Spleen (tissue), 11 donors: Measurements from ENCODE around the gene RYR3. TPM values are rescaled to one million over a fixed set of nuclear protein-coding genes. Genes with fewer than 3 reads are reported as not detected.

Source experiments
- DNase-seq: peaks from one replicate; pipeline ENCODE4 v3.0.0-alpha.2; 2020
- H3K27ac ChIP-seq, 8 donors: fragments of 200-600 bp; sonication (generic) in 7 of 8; 1 replicate in 4 of 8; 2 replicates in 4 of 8; pipeline versions ENCODE4 v1.5.0 to v1.8.0; 2016 to 2021; ENCODE audit warnings: inconsistent platforms in 4 of 8, mild to moderate bottlenecking in 4 of 8, moderate library complexity in 1 of 8
- H3K27me3 ChIP-seq, 7 donors: fragments of 200-600 bp; sonication (generic) in 6 of 7; replicated peaks in 1 of 7; 1 replicate in 4 of 7; 2 replicates in 3 of 7; pipeline versions ENCODE4 v1.5.0 to v1.8.0; 2016 to 2021; ENCODE audit warnings: inconsistent platforms in 3 of 7, mild to moderate bottlenecking in 1 of 7
- H3K36me3 ChIP-seq, 6 donors: fragments of 200-600 bp; sonication (generic) in 5 of 6; 1 replicate in 4 of 6; 2 replicates in 2 of 6; pipeline versions ENCODE4 v1.5.0 to v1.8.0; 2016 to 2021; ENCODE audit warnings: inconsistent platforms in 2 of 6
- H3K4me1 ChIP-seq, 6 donors: fragments of 200-600 bp; sonication (generic) in 5 of 6; 1 replicate in 3 of 6; 2 replicates in 3 of 6; pipeline versions ENCODE4 v1.5.0 to v1.8.0; 2016 to 2021; ENCODE audit warnings: inconsistent platforms in 3 of 6
- H3K4me3 ChIP-seq, 8 donors: fragments of 200-600 bp; sonication (generic) in 7 of 8; 1 replicate in 4 of 8; 2 replicates in 4 of 8; pipeline versions ENCODE4 v1.5.0 to v1.8.0; 2016 to 2021; ENCODE audit warnings: inconsistent platforms in 4 of 8, mild to moderate bottlenecking in 4 of 8, moderate library complexity in 2 of 8
- H3K9me3 ChIP-seq, 8 donors: fragments of 200-600 bp; sonication (generic) in 7 of 8; 1 replicate in 4 of 8; 2 replicates in 4 of 8; pipeline versions ENCODE4 v1.5.0 to v1.8.0; 2016 to 2021; ENCODE audit warnings: inconsistent platforms in 4 of 8
- POLR2A ChIP-seq, 3 donors: fragments of 450-650 bp; IDR thresholded peaks; one replicate each; pipeline ENCODE4 v1.5.1; 2017; ENCODE audit warnings: antibody characterized with exemption in 3 of 3, mild to moderate bottlenecking in 1 of 3
- POLR2AphosphoS5 ChIP-seq, 3 donors: sonication (generic); formaldehyde crosslinking; IDR thresholded peaks; one replicate each; pipeline ENCODE4 v1.5.1; 2017; ENCODE audit warnings: antibody characterized with exemption in 3 of 3
- WGBS, 5 donors: extraction: QIAGEN DNeasy Blood & Tissue Kit in 3 of 5; methylation state at CpG; one replicate each; pipeline versions ENCODE4 v1.1.5 to v1.1.7; 2013 to 2018; 5-methylcytosine and 5-hydroxymethylcytosine counted together
- intact Hi-C: fragments of 100-400 bp; cut with DNase I; formaldehyde crosslinking; loops from one replicate; pipeline ENCODE4 v1.15.0; 2023; ENCODE audit warnings: low total_unique reads
- polyA plus RNA-seq, 3 donors: library from polyadenylated mRNA; stranded (reverse); fragments of 200-250 nt; gene quantifications; one replicate each; pipeline ENCODE4 v1.2.1, GENCODE V29; 2013
- total RNA-seq, 7 donors: library from RNA; depleted of rRNA in 3 of 7; stranded (reverse); fragments of >200 nt in 3 of 7; fragmentation: NEBNext Ultra II Directional in 4 of 7; extraction: Animal tissue kit (Norgen Biotek cat#: 25700) in 4 of 7; gene quantifications; one replicate each; pipeline versions ENCODE4 v1.1.0 to v1.2.1, GENCODE V29; 2016 to 2021
- TF ChIP-seq, protein P1 (sequence below), 11 experiments: fragments of 200-600 bp in 7 of 11; fragments of 450-650 bp in 4 of 11; sonication (generic) in 4 of 11; IDR thresholded peaks in 8 of 11; conservative IDR thresholded peaks in 3 of 11; 1 replicate in 7 of 11; 2 replicates in 4 of 11; pipeline versions ENCODE4 v1.4.0 to v1.8.0; 2016 to 2021; ENCODE audit warnings: antibody characterized with exemption in 11 of 11, inconsistent platforms in 4 of 11, mild to moderate bottlenecking in 1 of 11
- donor health status: healthy with polysubstance abuse.
- donor health status: DM: no; HTN: no; CAD: no; lungs with moderate emphysema.
- donor health status: DM: no; HTN: no; CAD: no.
- donor health status: Bipolar disorder and iron deficiency.
- donor health status: healthy.
- donor health status: DM: no; HTN: no; CAD: no.
- donor health status: DM: yes; HTN: yes; CAD: no.

RYR3 gene
- total and polyA plus RNA-seq, 10 donors = 0.11 to 5.9 (median 1.3) TPM

DNA sequence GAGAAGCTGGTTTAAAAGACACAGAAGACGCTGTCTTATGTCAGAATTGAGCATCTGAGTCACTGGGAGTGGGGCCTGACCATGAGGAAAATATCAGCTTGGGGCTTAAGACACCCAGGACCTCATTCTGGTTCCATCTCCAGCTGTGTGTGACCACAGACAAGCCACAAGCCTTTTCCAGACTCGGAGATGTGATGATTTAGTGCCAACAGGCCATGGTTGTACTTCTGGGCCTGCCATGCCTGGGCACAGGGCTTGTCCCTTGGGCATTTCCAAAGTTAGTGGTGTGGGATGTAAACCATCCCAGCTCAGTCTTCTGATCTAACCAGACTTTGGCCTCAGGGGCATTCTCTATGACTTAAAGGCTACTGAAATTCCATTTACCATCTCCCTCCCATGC is 269.8 kb downstream of the RYR3 start:
- TF ChIP-seq POLR2A (IDR thresholded peaks at IDR 0.05) = no peak
- no peak for TF ChIP-seq POLR2AphosphoS5 (IDR thresholded peaks at IDR 0.05)
- TF ChIP-seq, protein P1, sequence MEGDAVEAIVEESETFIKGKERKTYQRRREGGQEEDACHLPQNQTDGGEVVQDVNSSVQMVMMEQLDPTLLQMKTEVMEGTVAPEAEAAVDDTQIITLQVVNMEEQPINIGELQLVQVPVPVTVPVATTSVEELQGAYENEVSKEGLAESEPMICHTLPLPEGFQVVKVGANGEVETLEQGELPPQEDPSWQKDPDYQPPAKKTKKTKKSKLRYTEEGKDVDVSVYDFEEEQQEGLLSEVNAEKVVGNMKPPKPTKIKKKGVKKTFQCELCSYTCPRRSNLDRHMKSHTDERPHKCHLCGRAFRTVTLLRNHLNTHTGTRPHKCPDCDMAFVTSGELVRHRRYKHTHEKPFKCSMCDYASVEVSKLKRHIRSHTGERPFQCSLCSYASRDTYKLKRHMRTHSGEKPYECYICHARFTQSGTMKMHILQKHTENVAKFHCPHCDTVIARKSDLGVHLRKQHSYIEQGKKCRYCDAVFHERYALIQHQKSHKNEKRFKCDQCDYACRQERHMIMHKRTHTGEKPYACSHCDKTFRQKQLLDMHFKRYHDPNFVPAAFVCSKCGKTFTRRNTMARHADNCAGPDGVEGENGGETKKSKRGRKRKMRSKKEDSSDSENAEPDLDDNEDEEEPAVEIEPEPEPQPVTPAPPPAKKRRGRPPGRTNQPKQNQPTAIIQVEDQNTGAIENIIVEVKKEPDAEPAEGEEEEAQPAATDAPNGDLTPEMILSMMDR (IDR thresholded peaks at IDR 0.05 in 8 of 11, conservative IDR thresholded peaks at IDR 0.05 in 3 of 11) = no peak

DNA sequence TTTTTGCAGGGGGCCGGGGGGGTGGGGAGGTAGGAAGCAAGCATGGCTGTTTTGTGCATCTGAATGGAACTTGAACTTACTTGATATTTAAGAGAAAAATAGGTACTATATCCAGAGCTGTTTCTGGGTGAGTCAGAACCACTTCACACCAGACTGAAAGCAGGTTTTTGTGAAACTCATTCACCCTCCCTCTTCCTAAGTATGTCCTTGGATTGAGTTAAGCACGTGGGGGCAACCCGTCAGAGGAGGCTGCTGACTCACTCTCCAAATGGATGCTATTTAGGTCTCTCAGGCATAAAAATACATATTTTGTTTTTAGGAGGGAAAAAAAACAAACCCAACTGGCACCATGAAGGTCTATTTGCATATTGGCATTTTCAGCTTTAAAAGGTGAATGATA is 270.3 kb downstream of the RYR3 start:
- no peak for DNase-seq
- H3K4me1 ChIP-seq = no peaks in the 10 kb centered on the region
- no peak for TF ChIP-seq POLR2AphosphoS5 (IDR thresholded peaks at IDR 0.05)
- TF ChIP-seq, protein P1 (IDR thresholded peaks at IDR 0.05 in 8 of 11, conservative IDR thresholded peaks at IDR 0.05 in 3 of 11) = no peak
- no peak for TF ChIP-seq POLR2A (IDR thresholded peaks at IDR 0.05)
- H3K36me3 ChIP-seq = no peaks in the 10 kb centered on the region
- no peak overlapping the region for H3K4me3 ChIP-seq
- intact Hi-C loops = no loop called here
- 30 to 67% (median 56%) methylated on average over 3 of the region's 3 CpGs for WGBS, 5 donors
- H3K27me3 ChIP-seq = no peaks in the 10 kb centered on the region
- no peak overlapping the region for H3K27ac ChIP-seq
- H3K9me3 ChIP-seq = no peaks in the 10 kb centered on the region

More for the DNA sequence above, 269.8 kb downstream of the RYR3 start:
- Histone ChIP-seq H3K36me3 (no peaks in the 10 kb centered on the region), H3K27ac (no peak overlapping the region), H3K9me3 (no peaks in the 10 kb centered on the region), H3K27me3 (no peaks in the 10 kb centered on the region), H3K4me3 (no peak overlapping the region), H3K4me1 (no peaks in the 10 kb centered on the region)
- DNase-seq = no peak
- intact Hi-C loops = no loop called here
- 62 to 77% (median 70%) methylated on average over 1 to 2 of the region's 2 CpGs for WGBS, 5 donors

DNA sequence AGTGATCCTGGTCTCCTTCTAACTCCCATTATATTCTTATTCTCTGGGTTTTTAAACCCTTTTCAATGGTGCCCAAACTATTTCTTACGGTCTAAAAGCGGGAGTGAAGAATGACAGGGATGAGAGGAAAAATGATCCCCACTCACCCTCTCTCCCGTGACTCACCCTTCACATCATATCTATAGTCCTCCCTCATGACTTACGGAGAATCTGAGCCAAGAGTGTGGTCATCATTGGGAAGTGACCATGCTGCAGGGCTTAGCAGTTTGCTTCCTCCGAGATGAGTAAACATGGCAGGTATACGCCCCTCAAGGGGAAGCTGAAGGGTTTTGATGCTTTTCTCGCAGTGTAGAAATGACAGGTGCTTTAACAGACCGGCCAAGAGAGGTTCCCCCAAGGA is 274.0 kb downstream of the RYR3 start:
- intact Hi-C loops = no loop called here
- 66 to 80% (median 75%) methylated on average over 8 of the region's 8 CpGs for WGBS, 5 donors
- Histone ChIP-seq H3K27me3 (no peaks in the 10 kb centered on the region), H3K36me3 (no peaks in the 10 kb centered on the region), H3K9me3 (no peaks in the 10 kb centered on the region), H3K4me3 (no peak overlapping the region), H3K4me1 (no peaks in the 10 kb centered on the region), H3K27ac (no peak overlapping the region)
- DNase-seq = no peak
- TF ChIP-seq POLR2A (IDR thresholded peaks at IDR 0.05) = no peak

- 74 to 88% (median 82%) methylated on average over 17 of the region's 17 CpGs for WGBS, 5 donors
- intact Hi-C loops = no loop called here
- no peaks in the 10 kb centered on the region for H3K36me3 ChIP-seq
- no peak for TF ChIP-seq POLR2A (IDR thresholded peaks at IDR 0.05)
- TF ChIP-seq POLR2AphosphoS5 (IDR thresholded peaks at IDR 0.05) = no peak
- TF ChIP-seq, protein P1 (IDR thresholded peaks at IDR 0.05 in 8 of 11, conservative IDR thresholded peaks at IDR 0.05 in 3 of 11) = no peak
- H3K4me3 ChIP-seq = no peak overlapping the region
- H3K27me3 ChIP-seq = no peaks in the 10 kb centered on the region
- no peaks in the 10 kb centered on the region for H3K4me1 ChIP-seq
- H3K9me3 ChIP-seq = no peaks in the 10 kb centered on the region
- no peak for DNase-seq
- no peak overlapping the region for H3K27ac ChIP-seq
Measured at GRCh38 chr15:33586786-33587697, 276.3 kb downstream of the RYR3 start.
